H1 (cell line): Measurements from ENCODE around the gene SLC25A26. TPM values are rescaled to one million over a fixed set of nuclear protein-coding genes. Genes with fewer than 3 reads are reported as not detected.

Experiments used
- ATF2 ChIP-seq: IDR thresholded peaks from 2 replicates; pipeline ENCODE4 v1.6.1; 2012; ENCODE audit warnings: low read length, inconsistent platforms
- KDM5A ChIP-seq: fragments of 200-600 bp; IDR thresholded peaks from 2 replicates; pipeline ENCODE4 v1.7.1; 2012; ENCODE audit warnings: mild to moderate bottlenecking, low read length, inconsistent platforms, mixed read lengths
- POLR2A ChIP-seq, 2 experiments: IDR thresholded peaks; 1 replicate in 1 of 2; 2 replicates in 1 of 2; pipeline ENCODE4 v1.6.1; 2011; ENCODE audit warnings: low read depth in 2 of 2, low read length in 2 of 2, mild to moderate bottlenecking in 2 of 2; ENCODE audit errors: control extremely low read depth in 1 of 2
- SUZ12 ChIP-seq: fragments of 200-600 bp; sonication (generic); IDR thresholded peaks from 2 replicates; pipeline ENCODE4 v1.6.1; 2012; ENCODE audit warnings: mild to moderate bottlenecking, inconsistent platforms, low read length, moderate library complexity, mixed read lengths
- YY1 ChIP-seq: IDR thresholded peaks from 2 replicates; pipeline ENCODE4 v1.6.1; 2011; ENCODE audit warnings: low read depth, mild to moderate bottlenecking, low read length
- polyA plus RNA-seq, 7 experiments: library from polyadenylated mRNA; depleted of rRNA in 3 of 7; stranded (reverse) in 5 of 7; unstranded in 2 of 7; fragments of >200 nt in 5 of 7; fragments of 200-250 nt in 2 of 7; gene quantifications; 1 replicate in 5 of 7; 2 replicates in 1 of 7; 4 replicates in 1 of 7; pipeline versions ENCODE4 v1.2.1 to v1.2.3, GENCODE V29; 2011 to 2013; ENCODE audit warnings: missing spikeins in 2 of 7, mixed read lengths in 2 of 7
- total RNA-seq: library from RNA; stranded (reverse); fragmentation: NEBNext Ultra II Directional; extraction: Animal tissue kit (Norgen Biotek cat#: 25700); gene quantifications from 2 replicates; pipeline ENCODE4 v1.2.1, GENCODE V29; 2021

Gene SLC25A26
- total and polyA plus RNA-seq, 2 of the 8 experiments (the other 6 are each of a cell fraction or from before 2014, with no cell fraction given): 30.0 to 37.0 TPM

GRCh38 chr3:66386011-66386924, 165.5 kb downstream of the SLC25A26 start (continued):
- TF ChIP-seq SUZ12: no peak
- TF ChIP-seq ATF2: no peak
- TF ChIP-seq YY1: no peak
- no peak for TF ChIP-seq KDM5A
- no peak for TF ChIP-seq POLR2A (IDR thresholded peaks at IDR 0.05; ENCODE audit: control extremely low read depth in 1 of 2, low read depth in 2 of 2, low read length in 2 of 2)
